ENCODE measurements around the gene EYS.

Gene EYS

DNA sequence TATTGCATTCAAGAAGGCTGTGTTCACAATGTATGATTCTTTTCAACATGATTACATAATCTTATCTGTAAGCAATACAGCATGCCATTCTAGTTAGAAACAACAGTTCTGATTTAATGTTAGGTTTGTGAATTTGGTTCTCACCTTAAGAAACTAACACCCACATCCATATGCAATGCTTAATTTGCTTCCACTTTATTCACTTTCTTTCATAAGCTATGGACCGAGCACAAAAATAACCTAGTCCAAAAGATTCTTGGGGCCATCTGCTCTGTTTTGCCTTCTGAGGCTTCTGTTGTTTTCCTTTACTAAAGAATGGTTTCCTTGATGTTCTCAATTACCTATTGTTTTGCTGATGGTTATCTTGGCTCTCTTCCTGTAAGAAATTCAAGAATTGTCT, 258.2 kb downstream of the EYS start:
- H3K4me1 ChIP-seq (ENCODE audit: low read depth, poor library complexity, severe bottlenecking) = no peaks in the 10 kb centered on the region
- H3K36me3 ChIP-seq (ENCODE audit: insufficient read depth) = no peaks in the 10 kb centered on the region
- no peak overlapping the region for H3K4me2 ChIP-seq
- H3K27ac ChIP-seq = no peak overlapping the region
- H3K4me3 ChIP-seq (IDR thresholded peaks at IDR 0.05; ENCODE audit: insufficient read depth, low read depth, low read length) = no peak overlapping the region
- H2AFZ ChIP-seq (ENCODE audit: low read depth) = no peak overlapping the region
- H3K79me2 ChIP-seq (ENCODE audit: insufficient read depth, low read depth) = no peaks in the 10 kb centered on the region
- H3K9ac ChIP-seq = no peak overlapping the region
- no peaks in the 10 kb centered on the region for H3K27me3 ChIP-seq (ENCODE audit: insufficient read depth, low read depth)
- TF ChIP-seq, protein P1, sequence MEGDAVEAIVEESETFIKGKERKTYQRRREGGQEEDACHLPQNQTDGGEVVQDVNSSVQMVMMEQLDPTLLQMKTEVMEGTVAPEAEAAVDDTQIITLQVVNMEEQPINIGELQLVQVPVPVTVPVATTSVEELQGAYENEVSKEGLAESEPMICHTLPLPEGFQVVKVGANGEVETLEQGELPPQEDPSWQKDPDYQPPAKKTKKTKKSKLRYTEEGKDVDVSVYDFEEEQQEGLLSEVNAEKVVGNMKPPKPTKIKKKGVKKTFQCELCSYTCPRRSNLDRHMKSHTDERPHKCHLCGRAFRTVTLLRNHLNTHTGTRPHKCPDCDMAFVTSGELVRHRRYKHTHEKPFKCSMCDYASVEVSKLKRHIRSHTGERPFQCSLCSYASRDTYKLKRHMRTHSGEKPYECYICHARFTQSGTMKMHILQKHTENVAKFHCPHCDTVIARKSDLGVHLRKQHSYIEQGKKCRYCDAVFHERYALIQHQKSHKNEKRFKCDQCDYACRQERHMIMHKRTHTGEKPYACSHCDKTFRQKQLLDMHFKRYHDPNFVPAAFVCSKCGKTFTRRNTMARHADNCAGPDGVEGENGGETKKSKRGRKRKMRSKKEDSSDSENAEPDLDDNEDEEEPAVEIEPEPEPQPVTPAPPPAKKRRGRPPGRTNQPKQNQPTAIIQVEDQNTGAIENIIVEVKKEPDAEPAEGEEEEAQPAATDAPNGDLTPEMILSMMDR (conservative IDR thresholded peaks at IDR 0.05; ENCODE audit: low read depth, low read length) = no peak
- no peaks in the 10 kb centered on the region for H4K20me1 ChIP-seq (ENCODE audit: insufficient read depth)

GRCh38 chr6:65436281-65436680, 270.7 kb downstream of the EYS start:
- Histone ChIP-seq H3K27ac (no peak overlapping the region), H2AFZ (ENCODE audit: low read depth) (no peak overlapping the region), H3K79me2 (ENCODE audit: insufficient read depth, low read depth) (no peaks in the 10 kb centered on the region), H3K9ac (no peak overlapping the region), H3K27me3 (ENCODE audit: insufficient read depth, low read depth) (no peaks in the 10 kb centered on the region), H3K36me3 (ENCODE audit: insufficient read depth) (no peaks in the 10 kb centered on the region), H3K4me3 (IDR thresholded peaks at IDR 0.05; ENCODE audit: insufficient read depth, low read depth, low read length) (no peak overlapping the region), H4K20me1 (ENCODE audit: insufficient read depth) (no peaks in the 10 kb centered on the region), H3K4me1 (ENCODE audit: low read depth, poor library complexity, severe bottlenecking) (no peaks in the 10 kb centered on the region), H3K4me2 (no peak overlapping the region)
- TF ChIP-seq, protein P1 (conservative IDR thresholded peaks at IDR 0.05; ENCODE audit: low read depth, low read length) = no peak

GRCh38 chr6:65416621-65417020, 290.4 kb downstream of the EYS start:
- Histone ChIP-seq H3K36me3 (ENCODE audit: insufficient read depth) (no peaks in the 10 kb centered on the region), H3K79me2 (ENCODE audit: insufficient read depth, low read depth) (no peaks in the 10 kb centered on the region), H3K9ac (no peak overlapping the region), H4K20me1 (ENCODE audit: insufficient read depth) (no peaks in the 10 kb centered on the region), H3K27me3 (ENCODE audit: insufficient read depth, low read depth) (no peaks in the 10 kb centered on the region), H3K4me3 (IDR thresholded peaks at IDR 0.05; ENCODE audit: insufficient read depth, low read depth, low read length) (no peak overlapping the region), H3K27ac (no peak overlapping the region), H3K4me2 (no peak overlapping the region), H2AFZ (ENCODE audit: low read depth) (no peak overlapping the region), H3K4me1 (ENCODE audit: low read depth, poor library complexity, severe bottlenecking) (no peaks in the 10 kb centered on the region)
- TF ChIP-seq, protein P1 (conservative IDR thresholded peaks at IDR 0.05; ENCODE audit: low read depth, low read length) = no peak

GRCh38 chr6:65410309-65410708, 296.7 kb downstream of the EYS start:
- TF ChIP-seq, protein P1 (conservative IDR thresholded peaks at IDR 0.05; ENCODE audit: low read depth, low read length) = no peak
- no peak overlapping the region for H3K4me2 ChIP-seq
- H3K27me3 ChIP-seq (ENCODE audit: insufficient read depth, low read depth) = no peaks in the 10 kb centered on the region
- no peak overlapping the region for H3K27ac ChIP-seq
- no peaks in the 10 kb centered on the region for H3K36me3 ChIP-seq (ENCODE audit: insufficient read depth)
- no peaks in the 10 kb centered on the region for H3K79me2 ChIP-seq (ENCODE audit: insufficient read depth, low read depth)
- no peak overlapping the region for H2AFZ ChIP-seq (ENCODE audit: low read depth)
- no peak overlapping the region for H3K9ac ChIP-seq
- H3K4me1 ChIP-seq (ENCODE audit: low read depth, poor library complexity, severe bottlenecking) = no peaks in the 10 kb centered on the region
- H3K4me3 ChIP-seq (IDR thresholded peaks at IDR 0.05; ENCODE audit: insufficient read depth, low read depth, low read length) = no peak overlapping the region
- H4K20me1 ChIP-seq (ENCODE audit: insufficient read depth) = no peaks in the 10 kb centered on the region
